ENCODE data around the gene LILRB2.

LILRB2 gene

DNA sequence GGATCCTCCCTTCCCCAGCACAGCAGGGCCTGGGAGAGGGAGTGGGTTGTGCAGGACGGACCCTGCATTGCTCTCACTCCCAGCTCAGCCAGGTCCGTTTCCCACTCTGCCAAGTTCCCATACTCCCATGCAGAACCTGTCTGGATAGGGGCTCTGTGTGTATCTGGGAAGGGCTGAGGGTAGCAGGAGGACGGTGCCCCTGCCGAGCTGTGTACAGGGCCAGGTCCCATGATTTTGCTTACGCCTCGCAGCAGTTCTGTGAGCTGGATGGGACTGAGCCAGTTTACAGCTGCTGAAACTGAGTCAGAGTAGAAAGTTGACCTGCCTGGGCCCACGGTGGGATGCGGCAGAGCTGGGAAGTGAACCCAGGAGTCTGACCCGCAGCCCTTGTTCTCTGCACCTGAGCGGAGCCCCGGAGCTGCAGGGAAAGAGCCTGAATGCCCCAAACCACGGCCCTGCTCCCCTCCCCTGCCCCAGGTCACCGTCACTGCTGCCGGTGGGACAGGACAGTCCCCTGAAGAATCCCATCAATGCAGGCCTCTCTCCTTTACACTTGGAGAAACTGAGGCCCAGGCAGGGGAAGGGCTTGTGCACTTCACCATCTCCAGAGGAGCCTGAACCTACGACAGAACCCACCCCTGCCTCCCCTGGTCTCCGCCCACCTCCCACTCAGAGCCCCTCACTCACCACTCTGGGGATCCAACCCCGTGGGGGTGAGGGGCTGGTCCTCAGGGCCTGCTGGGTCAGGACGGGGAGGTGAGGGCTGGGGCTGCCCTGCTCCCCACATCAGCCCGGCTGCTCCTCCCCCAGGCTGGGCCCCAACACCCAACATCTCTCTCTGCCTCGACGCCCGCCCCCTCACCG, 27.3 kb downstream of the LILRB2 start:
- peaks cover 1% of the 10 kb centered on the region for H3K4me1 ChIP-seq (ENCODE audit: low read length)
- H3K4me3 ChIP-seq (ENCODE audit: low read length), result no peak overlapping the region
- H3K36me3 ChIP-seq (replicated peaks; ENCODE audit: insufficient read depth, low read length), result no peaks in the 10 kb centered on the region
- DNase-seq, result no peak
- peaks cover 77% of the 10 kb centered on the region for H3K27me3 ChIP-seq (replicated peaks; ENCODE audit: insufficient read depth, low read length)
- 0 out of 2 replicates have a peak, but pooled peaks cover under 1% of the 10 kb centered on the region for H3F3A ChIP-seq (ENCODE audit: insufficient read depth, low read length)
- no peak overlapping the region for H3K27ac ChIP-seq (ENCODE audit: low read length)
- H3K9ac ChIP-seq (ENCODE audit: low read length), result no peak overlapping the region
- H3K9me3 ChIP-seq (replicated peaks; ENCODE audit: insufficient read depth, low read length), result no peaks in the 10 kb centered on the region
- TF ChIP-seq EZH2phosphoT487 (IDR thresholded peaks at IDR 0.05; ENCODE audit: low read length) (no peak), EZH2 (optimal IDR thresholded peaks at IDR 0.05; ENCODE audit: low read depth, low read length) (no peak)
- TF ChIP-seq, protein P1, sequence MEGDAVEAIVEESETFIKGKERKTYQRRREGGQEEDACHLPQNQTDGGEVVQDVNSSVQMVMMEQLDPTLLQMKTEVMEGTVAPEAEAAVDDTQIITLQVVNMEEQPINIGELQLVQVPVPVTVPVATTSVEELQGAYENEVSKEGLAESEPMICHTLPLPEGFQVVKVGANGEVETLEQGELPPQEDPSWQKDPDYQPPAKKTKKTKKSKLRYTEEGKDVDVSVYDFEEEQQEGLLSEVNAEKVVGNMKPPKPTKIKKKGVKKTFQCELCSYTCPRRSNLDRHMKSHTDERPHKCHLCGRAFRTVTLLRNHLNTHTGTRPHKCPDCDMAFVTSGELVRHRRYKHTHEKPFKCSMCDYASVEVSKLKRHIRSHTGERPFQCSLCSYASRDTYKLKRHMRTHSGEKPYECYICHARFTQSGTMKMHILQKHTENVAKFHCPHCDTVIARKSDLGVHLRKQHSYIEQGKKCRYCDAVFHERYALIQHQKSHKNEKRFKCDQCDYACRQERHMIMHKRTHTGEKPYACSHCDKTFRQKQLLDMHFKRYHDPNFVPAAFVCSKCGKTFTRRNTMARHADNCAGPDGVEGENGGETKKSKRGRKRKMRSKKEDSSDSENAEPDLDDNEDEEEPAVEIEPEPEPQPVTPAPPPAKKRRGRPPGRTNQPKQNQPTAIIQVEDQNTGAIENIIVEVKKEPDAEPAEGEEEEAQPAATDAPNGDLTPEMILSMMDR (IDR thresholded peaks at IDR 0.05; ENCODE audit: low read length), result no peak
- H3K4me2 ChIP-seq (ENCODE audit: low read depth, low read length), result no peak overlapping the region
- H4K20me1 ChIP-seq (ENCODE audit: insufficient read depth, low read length), result no peaks in the 10 kb centered on the region
- no peak overlapping the region for H2AFZ ChIP-seq (ENCODE audit: low read length)
- H3K79me2 ChIP-seq (ENCODE audit: low read length), result no peaks in the 10 kb centered on the region
- H3K9me2 ChIP-seq (replicated peaks; ENCODE audit: insufficient read depth, low read length), result no peaks in the 10 kb centered on the region

DNA sequence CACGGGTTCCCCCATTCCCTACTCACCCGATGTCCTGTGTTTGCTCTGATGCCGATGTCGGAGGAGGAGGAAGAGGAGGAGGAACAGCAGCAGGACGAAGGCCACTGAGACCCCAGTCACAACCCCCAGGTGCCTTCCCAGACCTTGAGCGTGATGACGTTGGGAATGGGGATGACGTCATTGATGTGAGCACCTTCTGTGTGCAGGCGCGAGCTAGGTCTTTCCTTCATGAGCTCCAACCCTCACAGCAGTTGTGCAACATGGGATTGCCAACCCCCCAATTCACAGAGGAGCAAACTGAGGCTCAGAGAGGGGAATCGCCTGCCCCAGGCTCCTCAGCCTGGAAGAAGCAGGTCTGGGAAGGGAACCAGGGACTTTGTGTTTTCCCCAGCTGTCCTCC, 28.1 kb downstream of the LILRB2 start:
- no peak overlapping the region for H3K4me2 ChIP-seq (ENCODE audit: low read depth, low read length)
- no peaks in the 10 kb centered on the region for H4K20me1 ChIP-seq (ENCODE audit: insufficient read depth, low read length)
- TF ChIP-seq EZH2phosphoT487 (IDR thresholded peaks at IDR 0.05; ENCODE audit: low read length) (no peak), EZH2 (optimal IDR thresholded peaks at IDR 0.05; ENCODE audit: low read depth, low read length) (no peak)
- TF ChIP-seq, protein P1 (IDR thresholded peaks at IDR 0.05; ENCODE audit: low read length), result no peak
- no peaks in the 10 kb centered on the region for H3K79me2 ChIP-seq (ENCODE audit: low read length)
- peaks cover 8% of the 10 kb centered on the region for H3F3A ChIP-seq (ENCODE audit: insufficient read depth, low read length)
- peaks cover 70% of the 10 kb centered on the region for H3K27me3 ChIP-seq (replicated peaks; ENCODE audit: insufficient read depth, low read length)
- H2AFZ ChIP-seq (ENCODE audit: low read length), result no peak overlapping the region
- no peak for DNase-seq
- no peak overlapping the region for H3K4me3 ChIP-seq (ENCODE audit: low read length)
- H3K9me3 ChIP-seq (replicated peaks; ENCODE audit: insufficient read depth, low read length), result no peaks in the 10 kb centered on the region
- H3K36me3 ChIP-seq (replicated peaks; ENCODE audit: insufficient read depth, low read length), result no peaks in the 10 kb centered on the region
- no peak overlapping the region for H3K9ac ChIP-seq (ENCODE audit: low read length)
- peaks cover 7% of the 10 kb centered on the region for H3K4me1 ChIP-seq (ENCODE audit: low read length)
- H3K27ac ChIP-seq (ENCODE audit: low read length), result no peak overlapping the region
- no peaks in the 10 kb centered on the region for H3K9me2 ChIP-seq (replicated peaks; ENCODE audit: insufficient read depth, low read length)

DNA sequence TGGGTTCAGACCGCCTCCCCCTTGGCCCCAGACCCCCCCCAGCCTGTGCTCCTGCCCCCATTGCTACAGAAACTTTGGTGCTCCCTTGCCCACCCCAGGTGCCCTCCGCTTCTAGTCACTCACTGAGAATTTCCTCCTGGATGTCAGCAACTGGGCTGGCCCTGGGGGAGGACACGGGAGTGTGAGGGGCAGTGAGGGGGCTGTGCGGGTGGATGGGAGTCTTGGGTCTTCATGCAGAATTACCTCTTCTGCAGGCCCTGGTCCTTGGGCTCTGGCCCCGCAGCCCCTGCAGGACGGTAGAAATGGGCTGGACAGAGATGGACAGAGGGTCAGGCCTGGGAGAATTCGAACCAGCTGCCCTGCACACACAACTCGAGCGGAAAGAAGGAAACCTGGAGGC, 28.7 kb downstream of the LILRB2 start:
- H3K9me3 ChIP-seq (replicated peaks; ENCODE audit: insufficient read depth, low read length), result no peaks in the 10 kb centered on the region
- H3K4me2 ChIP-seq (ENCODE audit: low read depth, low read length), result no peak overlapping the region
- TF ChIP-seq EZH2 (optimal IDR thresholded peaks at IDR 0.05; ENCODE audit: low read depth, low read length), result no peak
- TF ChIP-seq EZH2phosphoT487 (IDR thresholded peaks at IDR 0.05; ENCODE audit: low read length), result no peak
- TF ChIP-seq, protein P1 (IDR thresholded peaks at IDR 0.05; ENCODE audit: low read length), result no peak
- no peak overlapping the region for H3K9ac ChIP-seq (ENCODE audit: low read length)
- H3K27ac ChIP-seq (ENCODE audit: low read length), result no peak overlapping the region
- peaks cover 13% of the 10 kb centered on the region for H3F3A ChIP-seq (ENCODE audit: insufficient read depth, low read length)
- DNase-seq, result no peak
- H4K20me1 ChIP-seq (ENCODE audit: insufficient read depth, low read length), result no peaks in the 10 kb centered on the region
- no peaks in the 10 kb centered on the region for H3K9me2 ChIP-seq (replicated peaks; ENCODE audit: insufficient read depth, low read length)
- peaks cover 64% of the 10 kb centered on the region for H3K27me3 ChIP-seq (replicated peaks; ENCODE audit: insufficient read depth, low read length)
- H3K79me2 ChIP-seq (ENCODE audit: low read length), result no peaks in the 10 kb centered on the region
- H3K4me3 ChIP-seq (ENCODE audit: low read length), result no peak overlapping the region
- H3K4me1 ChIP-seq (ENCODE audit: low read length), result peaks cover 13% of the 10 kb centered on the region
- H3K36me3 ChIP-seq (replicated peaks; ENCODE audit: insufficient read depth, low read length), result no peaks in the 10 kb centered on the region
- H2AFZ ChIP-seq (ENCODE audit: low read length), result no peak overlapping the region

Measured in MM.1S (cell line).